GM19468 (cell line): Measurements from ENCODE around the gene RPL41.
"Not testable (repeated sequence)": the region's sequence is repeated elsewhere in the genome, so short reads cannot be mapped to it uniquely, and the experiment has no call there.

Experiments used
- ATAC-seq: cut with Tn5 transposase; IDR thresholded peaks from one replicate; pipeline ENCODE4 v1.9.1; 2021; ENCODE audit warnings: mild to moderate bottlenecking, moderate library complexity, moderate number of reproducible peaks; ENCODE audit not compliant: unreplicated experiment; ENCODE audit errors: extremely low read depth

The RPL41 gene

DNA sequence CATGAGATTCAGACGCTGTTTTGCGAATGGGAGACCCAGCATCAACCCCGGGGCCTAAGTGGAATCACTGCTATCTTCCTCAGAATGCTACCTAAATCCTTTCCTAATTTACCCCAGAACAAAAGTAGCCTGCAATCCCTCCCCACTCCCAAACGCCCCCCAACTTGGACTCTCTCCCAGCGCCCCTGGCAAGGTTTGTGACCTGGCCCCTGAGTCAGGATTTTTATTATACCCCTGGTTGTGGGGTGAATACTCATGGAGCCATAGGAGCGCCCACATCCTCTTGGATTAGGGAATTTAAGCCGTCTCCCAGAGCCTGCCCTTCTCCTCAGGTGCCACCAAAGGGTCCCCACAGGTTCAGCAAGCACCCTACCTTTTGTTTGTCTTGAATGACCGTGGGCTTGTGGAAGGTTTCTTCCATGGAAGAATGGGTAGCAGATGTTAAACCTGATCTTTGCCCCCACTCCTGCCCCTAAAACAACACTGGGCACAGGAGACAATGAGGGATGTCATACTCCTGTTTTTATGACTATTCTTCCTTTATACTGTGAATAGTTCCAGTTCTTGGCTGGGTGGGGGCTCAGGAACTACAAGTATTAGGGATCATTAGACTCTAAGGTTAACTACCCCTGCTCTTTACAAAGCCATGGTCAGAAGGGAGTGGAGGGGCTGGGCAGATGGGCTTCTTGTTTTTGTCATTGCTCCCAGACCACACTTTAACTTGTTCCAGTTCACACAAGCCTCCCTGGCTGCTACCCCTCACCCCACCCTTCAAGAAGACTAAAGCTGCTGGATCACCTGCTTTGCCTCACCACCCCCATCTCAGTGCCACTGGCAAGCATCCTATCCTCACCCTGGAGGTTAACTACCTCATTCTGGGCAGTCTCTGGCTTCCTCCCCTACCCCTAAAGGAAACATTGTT is 36.6 kb downstream of the RPL41 start:
- ATAC-seq: no peak

DNA sequence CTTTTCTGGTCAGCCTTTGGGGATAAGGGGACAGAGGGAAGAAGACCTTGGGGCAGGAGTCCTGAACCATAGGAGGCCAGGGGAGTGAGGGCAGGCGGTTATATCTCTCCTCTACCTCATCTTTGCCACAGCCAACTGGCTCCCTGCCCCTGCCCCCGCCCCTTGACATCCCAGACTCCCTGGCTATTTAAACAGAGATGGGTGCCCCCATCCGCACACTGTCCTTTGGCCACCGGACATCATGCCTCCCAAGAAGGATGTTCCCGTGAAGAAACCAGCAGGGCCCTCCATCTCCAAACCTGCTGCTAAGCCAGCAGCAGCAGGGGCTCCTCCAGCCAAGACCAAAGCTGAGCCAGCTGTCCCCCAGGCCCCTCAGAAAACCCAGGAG is 37.2 kb downstream of the RPL41 start:
- no peak for ATAC-seq

DNA sequence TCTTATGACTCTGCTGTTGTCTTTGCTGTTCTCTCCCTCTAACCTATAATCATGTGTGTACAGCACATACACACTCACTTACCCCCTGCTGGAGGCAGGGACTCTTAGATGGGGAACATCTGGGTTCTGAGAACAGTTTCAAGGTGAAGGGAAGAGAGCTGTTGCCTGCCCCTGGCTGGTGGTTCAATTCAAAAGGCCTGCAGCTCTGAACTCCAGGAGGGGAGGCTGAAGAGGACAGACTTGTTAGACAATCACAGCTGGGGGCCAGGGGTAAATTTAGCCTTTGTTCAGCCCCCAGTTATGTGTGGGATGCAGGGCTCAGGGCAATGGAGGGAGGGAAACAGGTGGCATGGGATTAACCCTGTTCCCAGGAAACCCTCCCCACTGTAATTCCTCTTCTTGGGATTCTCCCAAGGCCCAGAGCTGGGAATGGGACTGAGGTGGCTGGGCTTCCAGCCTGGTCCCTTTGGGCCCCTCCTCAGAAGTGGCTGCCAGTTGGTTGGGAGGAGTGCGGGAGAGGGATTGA is 37.9 kb downstream of the RPL41 start:
- no peak for ATAC-seq

- no peak for ATAC-seq
Observed at GRCh38 chr12:56154818-56155217, 38.4 kb downstream of the RPL41 start.

DNA sequence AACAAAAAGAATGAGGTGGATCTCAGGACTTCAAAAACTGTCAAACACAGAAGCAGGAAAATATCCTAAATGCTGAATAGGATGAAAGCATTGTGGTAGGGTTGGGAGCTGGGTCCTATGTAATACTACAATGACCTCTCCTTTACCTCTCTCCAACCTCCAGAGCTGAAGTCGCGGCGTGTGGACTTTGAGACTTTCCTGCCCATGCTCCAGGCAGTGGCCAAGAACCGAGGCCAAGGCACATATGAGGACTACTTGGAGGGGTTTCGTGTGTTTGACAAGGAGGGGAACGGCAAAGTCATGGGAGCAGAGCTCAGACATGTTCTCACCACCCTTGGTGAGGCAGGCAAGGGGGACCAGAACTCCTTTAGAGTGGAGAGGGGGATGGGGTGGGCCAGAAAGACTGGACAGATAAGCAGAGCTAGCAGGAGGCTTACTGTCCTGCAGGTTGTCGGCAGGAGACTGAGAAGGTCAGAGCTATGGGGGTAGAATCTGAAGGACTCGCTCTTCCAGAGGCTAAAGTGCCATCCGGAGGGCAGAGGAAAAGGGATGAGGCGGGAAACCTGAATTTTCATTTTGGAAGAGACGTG is 38.9 kb downstream of the RPL41 start:
- ATAC-seq: no peak

GRCh38 chr12:56156464-56157200 is 40.2 kb downstream of the RPL41 start:
- ATAC-seq: not testable (repeated sequence)

GRCh38 chr12:56157201-56158028 is 41.0 kb downstream of the RPL41 start:
- no peak for ATAC-seq

DNA sequence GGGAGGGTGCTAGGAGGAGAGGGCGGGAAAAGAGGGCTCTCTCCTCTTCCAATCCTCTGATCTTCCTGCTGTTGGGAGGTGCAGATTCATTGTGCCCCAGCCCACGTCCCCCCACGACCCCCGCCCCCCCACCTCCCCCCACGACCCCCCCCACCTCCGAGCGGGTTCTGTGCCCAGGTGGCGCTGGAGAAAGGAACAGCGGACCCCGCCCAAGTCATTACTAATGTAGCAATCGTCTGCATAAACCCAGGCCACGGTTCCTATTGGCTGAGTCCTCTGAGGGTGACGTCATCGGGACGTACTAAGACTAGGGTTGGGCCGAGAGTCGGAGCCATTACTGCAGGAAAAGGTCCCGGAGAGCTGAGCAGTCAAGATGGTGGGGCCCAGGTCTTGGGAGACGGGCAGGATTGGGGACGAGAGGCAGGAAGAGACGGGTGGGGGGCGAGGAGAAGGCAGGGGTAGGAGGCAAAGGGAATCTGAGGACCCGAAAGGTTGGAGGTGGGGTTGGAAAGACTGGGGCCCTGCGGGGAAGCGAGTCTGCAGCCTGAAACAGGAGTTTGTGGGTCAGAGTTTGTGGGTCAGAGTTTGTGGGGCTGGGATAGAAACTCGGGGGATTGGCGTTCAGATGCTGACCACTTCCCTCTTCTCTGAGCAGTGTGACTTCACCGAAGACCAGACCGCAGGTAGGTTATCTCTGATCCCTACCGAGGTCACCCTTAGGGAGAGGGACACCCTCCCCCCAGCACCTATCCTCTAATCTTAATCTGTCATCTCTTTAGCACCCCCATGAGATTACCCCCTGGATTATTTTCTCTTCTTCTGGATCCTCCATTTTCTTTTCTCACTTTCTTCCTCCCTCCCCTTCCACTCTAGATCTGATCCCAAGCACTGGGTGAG is 41.8 kb downstream of the RPL41 start, which contains the start of gene MYL6:
MYL6 (plus strand) TSS at position 331 of the 897 bp plus-strand sequence; CDS start at position 374, 43 bp downstream.
- ATAC-seq: peak; percentile 88

DNA sequence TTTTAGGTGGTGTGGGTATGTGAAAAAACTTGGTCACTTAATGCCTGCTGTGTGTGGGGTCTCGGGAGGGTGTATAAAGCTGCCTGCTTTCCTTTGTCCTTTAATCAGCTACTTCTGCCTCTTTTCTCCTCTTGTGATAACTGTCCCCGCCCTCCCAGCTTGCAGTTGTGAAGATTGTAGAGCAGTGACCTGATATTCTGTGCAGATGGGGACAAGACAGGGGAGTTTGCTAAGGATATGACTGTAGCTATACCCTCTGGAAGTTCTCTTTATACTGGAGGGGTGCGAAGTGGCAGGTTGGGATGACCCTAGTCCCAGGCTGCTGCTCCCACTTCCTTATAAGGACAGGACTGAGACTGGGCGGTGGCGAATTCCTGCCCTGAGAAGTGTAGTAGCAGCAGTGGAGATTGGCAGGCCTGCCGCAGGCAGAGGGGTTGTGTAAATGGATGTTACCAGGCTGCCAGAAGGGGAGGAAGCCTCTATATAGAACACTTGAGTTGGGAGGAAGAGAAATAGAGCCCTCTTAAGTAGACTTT is 42.6 kb downstream of the RPL41 start:
- no peak for ATAC-seq

GRCh38 chr12:56159482-56160192 is 43.2 kb downstream of the RPL41 start:
- ATAC-seq: no peak

DNA sequence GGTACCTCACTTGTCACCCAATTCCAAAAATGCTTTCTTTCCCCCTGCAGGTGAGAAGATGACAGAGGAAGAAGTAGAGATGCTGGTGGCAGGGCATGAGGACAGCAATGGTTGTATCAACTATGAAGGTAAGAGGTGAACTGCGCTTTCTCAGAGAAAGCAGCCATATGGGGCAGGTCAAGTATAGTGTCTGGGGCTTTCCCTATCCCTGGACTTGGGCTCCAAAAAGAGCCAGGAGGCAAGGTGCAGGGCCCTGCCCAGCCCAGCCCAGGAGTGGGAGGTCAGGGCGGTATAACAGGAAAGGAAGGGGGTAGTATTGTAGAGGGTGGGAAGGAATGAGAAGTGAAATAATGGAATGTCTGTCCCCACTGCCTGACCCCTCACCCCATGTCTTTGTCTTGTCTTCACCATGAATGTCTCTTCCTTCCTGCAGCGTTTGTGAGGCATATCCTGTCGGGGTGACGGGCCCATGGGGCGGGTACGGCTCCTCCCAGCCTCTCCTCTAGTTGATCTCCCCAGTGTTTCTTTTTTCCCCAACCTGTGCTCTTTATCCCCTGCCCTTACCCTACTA is 43.8 kb downstream of the RPL41 start:
- no peak for ATAC-seq

DNA sequence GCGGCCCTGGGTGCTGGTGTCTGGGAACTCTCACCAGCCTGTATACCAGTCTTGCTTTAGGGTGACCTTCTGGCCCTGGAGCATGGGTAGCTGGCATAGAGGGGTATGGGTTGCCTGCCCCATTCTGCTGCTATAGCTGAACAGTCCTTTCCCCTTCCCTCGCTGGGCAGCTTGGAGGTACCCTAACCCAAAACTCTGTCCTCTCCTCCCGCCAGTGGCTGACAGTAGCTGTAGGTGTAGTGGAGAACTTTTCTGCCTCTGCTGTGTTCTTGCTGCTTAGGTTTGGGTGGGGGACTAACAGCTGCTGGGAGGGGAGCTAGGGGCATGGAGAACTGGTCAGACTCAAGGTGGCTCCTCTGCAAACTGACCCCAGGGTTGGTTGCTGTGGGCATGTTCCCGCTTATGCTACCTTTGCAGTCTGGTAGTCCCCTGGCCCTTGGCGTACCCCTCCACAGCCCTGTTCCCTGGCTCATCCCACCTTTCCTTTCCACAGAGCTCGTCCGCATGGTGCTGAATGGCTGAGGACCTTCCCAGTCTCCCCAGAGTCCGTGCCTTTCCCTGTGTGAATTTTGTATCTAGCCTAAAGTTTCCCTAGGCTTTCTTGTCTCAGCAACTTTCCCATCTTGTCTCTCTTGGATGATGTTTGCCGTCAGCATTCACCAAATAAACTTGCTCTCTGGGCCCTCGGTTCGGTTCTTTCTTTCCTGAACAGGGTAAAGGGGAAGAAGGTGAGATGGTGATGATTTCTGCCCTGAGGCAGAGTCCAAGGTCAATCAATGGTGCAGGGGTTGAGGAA is 44.7 kb downstream of the RPL41 start:
- ATAC-seq: no peak

DNA sequence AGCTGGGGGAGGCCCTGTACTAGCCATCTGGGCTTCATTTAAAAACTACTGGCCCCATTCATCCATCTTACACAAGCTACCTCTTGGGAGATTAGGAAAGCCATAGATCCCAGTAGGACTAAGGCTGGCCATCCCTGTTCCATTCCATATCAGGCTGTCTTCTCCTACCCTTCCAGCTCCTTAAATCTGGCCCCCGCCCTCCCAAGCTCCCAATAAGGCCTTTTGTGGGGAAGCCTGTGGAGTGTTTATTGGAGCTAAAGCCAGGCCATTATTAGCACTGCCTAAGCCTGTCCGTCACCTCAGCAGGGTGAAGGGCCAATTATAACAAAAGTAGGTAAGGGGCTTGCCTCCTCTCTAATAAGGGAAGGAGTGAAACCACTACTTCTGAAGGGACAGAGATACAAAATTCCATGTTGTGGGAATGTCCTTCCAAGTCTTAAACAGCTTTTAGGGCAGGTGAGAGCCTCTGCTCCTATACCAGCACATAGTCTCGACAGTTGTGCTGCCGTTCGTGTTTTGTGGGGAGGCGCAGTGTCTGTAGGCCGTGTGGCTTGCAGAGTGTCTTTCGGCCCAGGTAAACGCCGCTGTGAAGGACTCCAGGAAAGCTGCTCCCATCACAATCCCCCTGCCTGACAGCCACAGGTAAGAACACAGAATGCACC is 45.4 kb downstream of the RPL41 start:
- ATAC-seq: no peak

DNA sequence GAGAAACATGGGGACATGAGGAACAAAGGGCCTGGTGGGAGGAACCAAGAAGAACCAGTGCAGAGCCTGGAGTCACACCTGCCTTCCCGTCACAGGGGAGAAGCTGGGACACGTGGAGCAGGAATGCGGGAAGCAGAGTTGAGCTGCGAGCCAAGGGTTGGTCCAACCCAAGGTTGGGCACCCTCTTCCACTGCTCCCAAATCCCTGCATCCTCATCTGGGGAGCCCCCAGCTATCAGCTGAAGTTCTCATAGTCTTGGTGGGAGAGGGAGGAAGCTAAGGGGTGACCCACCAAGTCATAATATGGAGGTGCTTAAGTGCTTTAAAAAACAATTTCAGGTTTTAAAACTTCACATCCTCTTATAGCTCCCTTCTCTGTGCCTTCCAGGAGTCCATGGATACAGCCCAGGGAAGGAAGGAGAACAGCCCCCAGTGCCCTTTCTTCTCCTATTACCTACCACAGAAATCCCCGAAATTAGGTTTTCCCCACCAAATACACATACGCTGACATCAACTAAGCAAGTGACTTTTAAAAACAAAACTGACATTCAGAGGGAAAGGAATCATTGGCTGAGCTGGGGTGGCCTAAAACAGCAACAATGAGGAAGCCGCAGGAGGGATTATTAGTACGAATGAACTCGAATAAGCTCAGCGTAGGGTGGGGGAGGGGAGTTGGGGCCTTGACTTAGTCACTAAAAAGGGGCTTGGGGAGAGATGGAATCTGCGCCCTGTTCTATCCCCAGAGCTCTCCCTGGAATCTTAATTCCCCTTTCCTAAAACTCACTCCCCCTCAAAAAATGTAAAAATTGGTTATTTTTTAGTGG is 46.2 kb downstream of the RPL41 start:
- no peak for ATAC-seq

GRCh38 chr12:56163533-56164344 is 47.3 kb downstream of the RPL41 start:
- ATAC-seq: no peak
